HCT116 (cell line): ENCODE results near the gene PRKAR2A. TPM values are rescaled to one million over a fixed set of nuclear protein-coding genes. Genes with fewer than 3 reads are reported as not detected.
"Not testable (repeated sequence)": the region's sequence is repeated elsewhere in the genome, so short reads cannot be mapped to it uniquely, and the experiment has no call there.

Experiments
- ATAC-seq: fragments of 200-7000 bp; cut with Tn5 transposase; 2 replicates; pipeline ENCODE4 v1.9.1; 2020; ENCODE audit warnings: mild to moderate bottlenecking, moderate library complexity
- BruUV-seq: library from RNA; stranded (reverse); fragments of 400-500 nt; replicated peaks from 2 replicates; lab custom pipeline; 2021; lab: Mats Ljungman, UMichigan
- CTCF ChIA-PET: fragments of 300-600 bp; sonication (Branson Sonifier 250); formaldehyde crosslinking; loops from one replicate; lab custom pipeline; 2021; ENCODE audit warnings: antibody characterized with exemption; lab: Charles Lee
- POLR2A ChIA-PET: fragments of 300-600, 350-600 bp; sonication (Branson Sonifier 250); formaldehyde crosslinking; loops from one replicate; lab custom pipeline; 2021; ENCODE audit warnings: antibody characterized with exemption; lab: Charles Lee
- RAD21 ChIA-PET, 2 experiments: fragments of 300-600 bp; sonication (Branson Sonifier 250); formaldehyde crosslinking; loops; one replicate each; lab custom pipeline; 2023; ENCODE audit warnings: low total read pairs in 2 of 2; ENCODE audit not compliant: uncharacterized antibody in 2 of 2, unreplicated experiment in 2 of 2, low non-redundant PET in 1 of 2; lab: Charles Lee
- DNase-seq: peaks from one replicate; pipeline ENCODE4 v3.0.0-alpha.2; 2010; ENCODE audit warnings: low read depth, low spot score
- H2AFZ ChIP-seq: fragments of 200-600 bp; shearing (Covaris generic), sonication (generic); 2 replicates; pipeline ENCODE4 v1.6.1; 2017; ENCODE audit warnings: low read depth, mixed run types, mixed read lengths, antibody characterized with exemption, low read length; ENCODE audit not compliant: poor library complexity, severe bottlenecking
- H3K27ac ChIP-seq: 2 replicates; pipeline ENCODE4 v1.5.1; 2012; ENCODE audit warnings: low read depth, low read length
- H3K27me3 ChIP-seq: fragments of 200-600 bp; sonication (generic); 2 replicates; pipeline ENCODE4 v1.6.1; 2016; ENCODE audit warnings: mixed run types, low read length, mixed read lengths; ENCODE audit not compliant: insufficient read depth
- H3K36me3 ChIP-seq, 2 experiments: fragments of 200-500 bp in 1 of 2; fragments of 200-600 bp in 1 of 2; sonication (Bioruptor generic) in 1 of 2; sonication (generic) in 1 of 2; 2 replicates each; pipeline versions ENCODE4 v1.5.1 to v1.6.1; 2014 to 2016; ENCODE audit warnings: low read length in 2 of 2, inconsistent platforms in 1 of 2, mixed read lengths in 1 of 2, mixed run types in 1 of 2; ENCODE audit not compliant: insufficient read depth in 2 of 2, control insufficient read depth in 1 of 2
- H3K4me1 ChIP-seq, 2 experiments: fragments of 200-600 bp in 1 of 2; sonication (generic) in 1 of 2; 2 replicates each; pipeline versions ENCODE4 v1.5.1 to v1.6.1; 2012 to 2017; ENCODE audit warnings: low read length in 2 of 2, inconsistent platforms in 1 of 2, mild to moderate bottlenecking in 1 of 2, mixed read lengths in 1 of 2, mixed run types in 1 of 2, moderate library complexity in 1 of 2; ENCODE audit not compliant: insufficient read depth in 2 of 2, control insufficient read depth in 1 of 2
- H3K4me2 ChIP-seq: fragments of 200-600 bp; sonication (generic); 2 replicates; pipeline ENCODE4 v1.6.1; 2017; ENCODE audit warnings: mixed run types, low read length, mixed read lengths
- H3K4me3 ChIP-seq, 2 experiments: fragments of 200-600 bp in 1 of 2; sonication (generic) in 1 of 2; replicated peaks in 1 of 2; 2 replicates each; pipeline ENCODE4 v1.5.1; 2011 to 2016; ENCODE audit warnings: low read length in 2 of 2, control low read depth in 1 of 2, low read depth in 1 of 2, mild to moderate bottlenecking in 1 of 2, mixed read lengths in 1 of 2, mixed run types in 1 of 2
- H3K79me2 ChIP-seq: fragments of 200-600 bp; sonication (generic); 2 replicates; pipeline ENCODE4 v1.6.1; 2017; ENCODE audit warnings: mild to moderate bottlenecking, mixed run types, low read length, moderate library complexity, mixed read lengths; ENCODE audit not compliant: insufficient read depth
- H3K9ac ChIP-seq: fragments of 200-600 bp; sonication (generic); 2 replicates; pipeline ENCODE4 v1.6.1; 2016; ENCODE audit warnings: low read length, mixed read lengths
- H3K9me2 ChIP-seq: fragments of 200-600 bp; sonication (generic), shearing (Covaris generic); 2 replicates; pipeline ENCODE4 v1.6.1; 2017; ENCODE audit warnings: mixed run types, mild to moderate bottlenecking, moderate library complexity; ENCODE audit not compliant: insufficient read depth
- H3K9me3 ChIP-seq, 2 experiments: fragments of 200-500 bp in 1 of 2; fragments of 200-600 bp in 1 of 2; sonication (Bioruptor generic) in 1 of 2; sonication (generic) in 1 of 2; 2 replicates each; pipeline ENCODE4 v1.6.1; 2014 to 2017; ENCODE audit warnings: low read length in 2 of 2, mixed read lengths in 2 of 2, inconsistent platforms in 1 of 2, low read depth in 1 of 2, mild to moderate bottlenecking in 1 of 2, mixed run types in 1 of 2, moderate library complexity in 1 of 2; ENCODE audit not compliant: control insufficient read depth in 1 of 2, insufficient read depth in 1 of 2
- H4K20me1 ChIP-seq: fragments of 200-600 bp; sonication (generic), shearing (Covaris generic); 2 replicates; pipeline ENCODE4 v1.6.1; 2017; ENCODE audit warnings: mixed run types, mild to moderate bottlenecking, moderate library complexity; ENCODE audit not compliant: insufficient read depth
- RAD21 ChIP-seq: IDR thresholded peaks from 2 replicates; pipeline ENCODE4 v1.6.1; 2012; ENCODE audit warnings: low read depth, mild to moderate bottlenecking
- intact Hi-C: fragments of 100-400 bp; cut with micrococcal nuclease; formaldehyde crosslinking; loops from 2 replicates; pipeline ENCODE4 v1.10.0; 2022
- total RNA-seq: library from RNA; stranded (reverse); gene quantifications from one replicate; pipeline ENCODE4 v1.2.1, GENCODE V29; 2021; ENCODE audit not compliant: unreplicated experiment
- TF ChIP-seq, protein P1 (sequence below): IDR thresholded peaks from 2 replicates; pipeline ENCODE4 v1.6.1; 2011; ENCODE audit warnings: mild to moderate bottlenecking, low read length, moderate library complexity; ENCODE audit not compliant: insufficient replicate concordance; ENCODE audit errors: extremely low read depth
- TF ChIP-seq, protein P2 (sequence below): IDR thresholded peaks from 2 replicates; pipeline ENCODE4 v1.6.1; 2012

Gene PRKAR2A
- total RNA-seq, 1 experiment from 2014 or later = 63.3 TPM

DNA sequence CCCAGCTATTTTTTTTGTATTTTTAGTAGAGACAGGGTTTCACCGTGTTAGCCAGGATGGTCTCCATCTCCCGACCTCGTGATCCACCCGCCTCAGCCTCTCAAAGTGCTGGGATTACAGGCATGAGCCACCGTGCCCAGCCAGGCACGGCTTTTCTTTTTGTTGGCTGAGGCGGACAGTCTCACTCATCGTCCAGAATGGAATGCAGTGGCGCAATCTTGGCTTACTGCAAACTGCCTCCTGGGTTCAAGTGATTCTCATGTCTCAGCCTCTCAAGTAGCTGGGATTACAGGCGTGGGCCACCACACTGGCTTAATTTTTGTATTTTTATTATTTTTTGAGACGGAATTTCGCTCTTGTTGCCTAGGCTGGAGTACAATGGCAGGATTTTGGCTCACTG lies 46.8 kb downstream of the PRKAR2A start:
- CTCF ChIA-PET, H4K20me1 ChIP-seq, H3K4me2 ChIP-seq: not testable (repeated sequence)

DNA sequence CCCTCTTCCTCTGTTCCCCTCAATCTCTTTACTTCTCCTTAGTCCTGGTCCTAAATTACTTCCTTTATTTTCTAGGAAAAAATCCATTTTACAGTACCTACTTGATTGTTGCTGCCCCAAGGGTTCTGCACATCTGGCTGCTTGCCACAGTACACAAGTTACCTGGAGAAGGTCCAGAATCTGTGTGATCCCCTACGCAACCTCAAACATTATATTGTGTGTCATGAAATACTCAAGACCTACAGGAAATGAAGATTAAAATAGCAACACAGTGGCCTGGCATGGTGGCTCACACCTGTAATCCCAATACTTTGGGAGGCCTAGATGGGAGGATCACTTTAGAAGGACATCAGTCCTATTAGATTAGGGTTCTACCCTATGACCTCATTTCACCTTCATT lies 48.7 kb downstream of the PRKAR2A start:
- Histone ChIP-seq H3K4me3 (no peak overlapping the region), H3K36me3 (no peaks in the 10 kb centered on the region), H2AFZ (no peak overlapping the region), H4K20me1 (no peaks in the 10 kb centered on the region), H3K79me2 (no peaks in the 10 kb centered on the region), H3K9me3 (no peaks in the 10 kb centered on the region), H3K9ac (no peak overlapping the region), H3K27me3 (no peaks in the 10 kb centered on the region), H3K4me1 (peaks cover 0 to 6% of the 10 kb centered on the region in 2 experiments; a peak in 2 of 4 replicates), H3K27ac (no peak overlapping the region), H3K4me2 (no peak overlapping the region), H3K9me2 (no peaks in the 10 kb centered on the region)
- ChIA-PET CTCF (no interaction called here), RAD21 (interaction anchor here in 1 of 2 experiments (0.5 kb wide), 1 partner anchor 235 kb away, joined by 3 read pairs; no protein-coding TSS in a partner anchor), POLR2A (no interaction called here)
- intact Hi-C loops = no loop called here
- BruUV-seq = no TSS peak
- ATAC-seq = no peak
- no peak for DNase-seq
- TF ChIP-seq RAD21 = no peak

More for the DNA sequence above, 46.8 kb downstream of the PRKAR2A start:
- RAD21 ChIA-PET, H2AFZ ChIP-seq, BruUV-seq, H3K9ac ChIP-seq, H3K27ac ChIP-seq, H3K36me3 ChIP-seq, POLR2A ChIA-PET, DNase-seq, H3K4me1 ChIP-seq, ATAC-seq, H3K79me2 ChIP-seq, H3K9me3 ChIP-seq, H3K9me2 ChIP-seq, H3K4me3 ChIP-seq, intact Hi-C loops, H3K27me3 ChIP-seq: not testable (repeated sequence)

DNA sequence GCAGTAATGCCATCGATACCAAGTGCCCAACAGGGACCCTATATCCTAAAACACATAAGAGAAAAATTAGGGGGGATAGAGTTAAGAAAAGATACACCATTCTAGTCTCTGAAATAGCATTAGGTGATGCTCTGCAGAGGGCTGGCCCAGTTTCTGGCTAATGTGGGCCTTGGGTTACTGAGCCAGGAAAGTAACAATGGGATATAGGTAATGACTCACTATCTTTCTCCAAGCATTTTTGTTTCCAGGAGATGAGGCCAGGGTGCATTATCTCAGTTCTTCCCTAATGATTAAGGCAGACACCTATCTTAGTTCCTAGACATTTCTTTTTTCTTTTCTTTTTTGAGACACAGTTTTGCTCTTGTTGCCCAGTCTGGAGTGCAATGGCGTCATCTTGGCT lies 50.0 kb downstream of the PRKAR2A start:
- no peak overlapping the region for H2AFZ ChIP-seq
- no peaks in the 10 kb centered on the region for H3K9me3 ChIP-seq
- RAD21 ChIA-PET = no interaction called here

More for the DNA sequence above, 50.0 kb downstream of the PRKAR2A start:
- no TSS peak for BruUV-seq
- intact Hi-C loops = no loop called here
- Histone ChIP-seq H3K4me3 (no peak overlapping the region), H3K27me3 (no peaks in the 10 kb centered on the region), H3K79me2 (no peaks in the 10 kb centered on the region), H3K36me3 (no peaks in the 10 kb centered on the region), H3K4me2 (no peak overlapping the region), H4K20me1 (no peaks in the 10 kb centered on the region; the same call in 1 of the 2 replicates)
- DNase-seq = no peak
- TF ChIP-seq, protein P1, sequence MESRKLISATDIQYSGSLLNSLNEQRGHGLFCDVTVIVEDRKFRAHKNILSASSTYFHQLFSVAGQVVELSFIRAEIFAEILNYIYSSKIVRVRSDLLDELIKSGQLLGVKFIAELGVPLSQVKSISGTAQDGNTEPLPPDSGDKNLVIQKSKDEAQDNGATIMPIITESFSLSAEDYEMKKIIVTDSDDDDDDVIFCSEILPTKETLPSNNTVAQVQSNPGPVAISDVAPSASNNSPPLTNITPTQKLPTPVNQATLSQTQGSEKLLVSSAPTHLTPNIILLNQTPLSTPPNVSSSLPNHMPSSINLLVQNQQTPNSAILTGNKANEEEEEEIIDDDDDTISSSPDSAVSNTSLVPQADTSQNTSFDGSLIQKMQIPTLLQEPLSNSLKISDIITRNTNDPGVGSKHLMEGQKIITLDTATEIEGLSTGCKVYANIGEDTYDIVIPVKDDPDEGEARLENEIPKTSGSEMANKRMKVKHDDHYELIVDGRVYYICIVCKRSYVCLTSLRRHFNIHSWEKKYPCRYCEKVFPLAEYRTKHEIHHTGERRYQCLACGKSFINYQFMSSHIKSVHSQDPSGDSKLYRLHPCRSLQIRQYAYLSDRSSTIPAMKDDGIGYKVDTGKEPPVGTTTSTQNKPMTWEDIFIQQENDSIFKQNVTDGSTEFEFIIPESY = no peak
- TF ChIP-seq, protein P2, sequence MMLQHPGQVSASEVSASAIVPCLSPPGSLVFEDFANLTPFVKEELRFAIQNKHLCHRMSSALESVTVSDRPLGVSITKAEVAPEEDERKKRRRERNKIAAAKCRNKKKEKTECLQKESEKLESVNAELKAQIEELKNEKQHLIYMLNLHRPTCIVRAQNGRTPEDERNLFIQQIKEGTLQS = no peak
- TF ChIP-seq, all 23 proteins: peak for 0
- Histone ChIP-seq H3K9me2 (no peaks in the 10 kb centered on the region), H3K9ac (no peak overlapping the region), H3K27ac (no peak overlapping the region), H3K4me1 (peaks cover 0 to 6% of the 10 kb centered on the region in 2 experiments; a peak in 2 of 4 replicates)
- POLR2A ChIA-PET = no interaction called here
- no peak for ATAC-seq
- CTCF ChIA-PET = no interaction called here
